Psoas muscle (tissue), 8 donors: ENCODE measurements around the gene TACC3. TPM values are rescaled to one million over a fixed set of nuclear protein-coding genes. Genes with fewer than 3 reads are reported as not detected.

Source experiments
- ATAC-seq, 4 donors: fragments of 200-7000 bp; cut with Tn5 transposase; one replicate each; pipeline ENCODE4 v1.9.1; 2020; ENCODE audit warnings: moderate library complexity in 3 of 4, mild to moderate bottlenecking in 2 of 4
- DNase-seq, 2 donors: peaks; one replicate each; pipeline ENCODE4 v3.0.0-alpha.2; 2020
- H3K27ac ChIP-seq: fragments of 200-600 bp; one replicate; pipeline ENCODE4 v1.8.0; 2022
- H3K27me3 ChIP-seq, 3 donors: fragments of 200-600 bp in 1 of 3; one replicate each; pipeline versions ENCODE4 v1.6.1 to v1.8.0; 2013 to 2022; ENCODE audit warnings: low read length in 2 of 3, mild to moderate bottlenecking in 2 of 3, moderate library complexity in 1 of 3; ENCODE audit not compliant: insufficient read depth in 3 of 3
- H3K36me3 ChIP-seq, 2 donors: fragments of 200-600 bp in 1 of 2; one replicate each; pipeline versions ENCODE4 v1.6.1 to v1.8.0; 2013 to 2022; ENCODE audit warnings: low read depth in 1 of 2, mild to moderate bottlenecking in 1 of 2, moderate library complexity in 1 of 2; ENCODE audit not compliant: insufficient read depth in 1 of 2
- H3K4me1 ChIP-seq: fragments of 200-600 bp; one replicate; pipeline ENCODE4 v1.8.0; 2022
- H3K4me3 ChIP-seq: fragments of 200-600 bp; one replicate; pipeline ENCODE4 v1.8.0; 2022; ENCODE audit warnings: mild to moderate bottlenecking
- H3K9me3 ChIP-seq: fragments of 200-600 bp; one replicate; pipeline ENCODE4 v1.8.0; 2022
- CTCF ChIP-seq: fragments of 200-600 bp; IDR thresholded peaks from one replicate; pipeline ENCODE4 v1.8.0; 2022; ENCODE audit warnings: antibody characterized with exemption
- WGBS, 3 donors: extraction: QIAGEN DNeasy Blood & Tissue Kit; methylation state at CpG; one replicate each; pipeline versions ENCODE4 v1.1.6 to v1.1.7; 2013; 5-methylcytosine and 5-hydroxymethylcytosine counted together
- intact Hi-C, 2 donors: fragments of 100-400 bp; cut with DNase I; formaldehyde crosslinking; loops; one replicate each; pipeline versions ENCODE4 v1.11.0 to v1.14.2; 2022
- polyA plus RNA-seq, 3 donors: library from polyadenylated mRNA; stranded (reverse); fragments of 200-250 nt; gene quantifications; one replicate each; pipeline ENCODE4 v1.2.3, GENCODE V29; 2013
- total RNA-seq, 4 donors: library from RNA; stranded (reverse); fragmentation: NEBNext Ultra II Directional in 2 of 4; extraction: Animal tissue kit (Norgen Biotek cat#: 25700) in 2 of 4; gene quantifications; one replicate each; pipeline versions ENCODE4 v1.2.1 to v1.2.4, GENCODE V29; 2021 to 2023
- donor health status: healthy with polysubstance abuse.
- donor health status: DM: no; HTN: no; CAD: no; lungs with moderate emphysema.
- donor health status: Bipolar disorder and iron deficiency.
- donor health status: healthy.
- donor health status: DM: yes; HTN: yes; CAD: no.
- donor health status: DM: no; HTN: no; CAD: no.
- donor health status: DM: no; HTN: no; CAD: no.
- donor health status: DM: yes; HTN: yes; CAD: no.

TACC3 gene
- total and polyA plus RNA-seq, 7 donors, result 2.2 to 4.8 (median 2.9) TPM

DNA sequence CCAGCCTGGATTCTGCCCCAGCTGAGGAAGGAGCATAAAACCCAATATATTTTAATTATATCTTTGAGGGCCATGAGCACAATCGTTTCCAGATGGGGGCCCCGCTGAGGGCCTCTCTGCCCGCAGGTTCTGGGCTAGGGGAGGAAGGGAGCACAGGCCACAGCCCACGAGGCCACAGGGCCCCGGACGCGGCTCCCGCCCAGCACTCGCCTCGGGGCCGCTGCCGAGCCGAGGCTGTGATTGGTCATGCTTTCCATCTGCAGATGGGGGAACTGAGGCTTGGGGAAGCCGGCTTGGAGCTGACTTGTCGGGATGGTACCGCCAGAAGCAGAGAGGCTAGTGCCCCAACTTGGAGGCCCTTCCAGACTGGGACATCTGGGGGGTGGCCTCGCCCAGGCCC, 34.0 kb downstream of the TACC3 start:
- WGBS, 3 donors, result 80 to 87% (median 84%) methylated on average over 17 of the region's 17 CpGs
- ATAC-seq (no peak), DNase-seq (no peak)
- H3K36me3 ChIP-seq, result no peaks in the 10 kb centered on the region
- no peak overlapping the region for H3K4me3 ChIP-seq
- no peak overlapping the region for H3K27ac ChIP-seq
- peaks cover 0 to 2% (median 0%) of the 10 kb centered on the region in 3 donors for H3K27me3 ChIP-seq
- TF ChIP-seq CTCF, result no peak
- no peaks in the 10 kb centered on the region for H3K4me1 ChIP-seq
- intact Hi-C loops, result no loop called here
- no peaks in the 10 kb centered on the region for H3K9me3 ChIP-seq

DNA sequence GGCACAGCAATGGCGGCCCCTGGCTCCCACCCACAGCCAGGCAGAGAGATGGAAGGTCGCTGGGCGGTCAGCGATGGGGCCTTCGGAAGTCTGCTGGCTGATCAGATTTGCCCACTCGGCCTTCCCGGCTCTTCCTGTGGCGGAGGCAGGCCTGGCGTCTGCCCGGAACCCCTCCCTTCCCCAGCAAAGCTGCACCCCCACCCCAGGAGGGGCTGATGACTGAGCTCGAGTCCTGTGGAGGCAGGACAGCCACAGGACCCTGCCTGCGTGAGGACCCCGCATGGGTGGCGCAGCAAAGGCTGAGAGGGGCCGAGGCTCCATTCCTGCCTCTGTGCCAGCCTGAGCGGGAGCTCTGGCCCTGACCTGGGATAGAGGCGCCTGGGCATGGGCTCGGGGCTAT, 34.8 kb downstream of the TACC3 start:
- Histone ChIP-seq H3K4me3 (no peak overlapping the region), H3K9me3 (no peaks in the 10 kb centered on the region), H3K4me1 (no peaks in the 10 kb centered on the region), H3K36me3 (no peaks in the 10 kb centered on the region), H3K27ac (no peak overlapping the region), H3K27me3 (peaks cover 0 to 2% (median 0%) of the 10 kb centered on the region in 3 donors)
- 65 to 76% (median 72%) methylated on average over 17 to 18 of the region's 18 CpGs for WGBS, 3 donors
- ATAC-seq, result no peak
- intact Hi-C loops, result no loop called here
- TF ChIP-seq CTCF, result no peak
- DNase-seq, result no peak

- H3K27ac ChIP-seq, result no peak overlapping the region
- no peak overlapping the region for H3K4me3 ChIP-seq
- intact Hi-C loops, result no loop called here
- no peaks in the 10 kb centered on the region for H3K9me3 ChIP-seq
- DNase-seq (no peak), ATAC-seq (no peak)
- no peaks in the 10 kb centered on the region for H3K4me1 ChIP-seq
- 76 to 84% (median 80%) methylated on average over 18 to 20 of the region's 20 CpGs for WGBS, 3 donors
- TF ChIP-seq CTCF, result no peak
- H3K36me3 ChIP-seq, result no peaks in the 10 kb centered on the region
- peaks cover 0 to 2% (median 0%) of the 10 kb centered on the region in 3 donors for H3K27me3 ChIP-seq
These were observed 35.8 kb downstream of the TACC3 start for GRCh38 chr4:1756893-1757779.

GRCh38 chr4:1757836-1758235, 36.5 kb downstream of the TACC3 start:
- H3K4me1 ChIP-seq, result no peaks in the 10 kb centered on the region
- TF ChIP-seq CTCF, result no peak
- no peaks in the 10 kb centered on the region for H3K9me3 ChIP-seq
- intact Hi-C loops, result no loop called here
- 64 to 81% (median 67%) methylated on average over 11 to 17 of the region's 17 CpGs for WGBS, 3 donors
- DNase-seq (no peak), ATAC-seq (no peak)
- H3K27ac ChIP-seq, result no peak overlapping the region
- no peak overlapping the region for H3K4me3 ChIP-seq
- peaks cover 0 to 4% (median 0%) of the 10 kb centered on the region in 3 donors for H3K27me3 ChIP-seq
- no peaks in the 10 kb centered on the region for H3K36me3 ChIP-seq
